Mucosa of gallbladder (tissue), 1 donor: Measurements from ENCODE around the gene ADPRM. TPM values are rescaled to one million over a fixed set of nuclear protein-coding genes. Genes with fewer than 3 reads are reported as not detected.
A peak's percentile ranks its signal among the peaks of the same experiment; 100 is the strongest.
"Not testable (repeated sequence)": the region's sequence is repeated elsewhere in the genome, so short reads cannot be mapped to it uniquely, and the experiment has no call there.

Experiments used
- DNase-seq: peaks from one replicate; pipeline ENCODE4 v3.0.0-alpha.2; 2020; ENCODE audit warnings: low spot score
- total RNA-seq: library from RNA; stranded (reverse); gene quantifications from one replicate; pipeline ENCODE4 v1.2.1, GENCODE V29; 2021
- donor health status: DM: no; HTN: no; CAD: no.

Gene ADPRM
- total RNA-seq, 1 donor from 2014 or later: 9.2 TPM

- no peak for DNase-seq
Measured at GRCh38 chr17:10699856-10700255, 2.5 kb downstream of the ADPRM start.

GRCh38 chr17:10702574-10702973 lies 5.2 kb downstream of the ADPRM start:
- DNase-seq: no peak

DNA sequence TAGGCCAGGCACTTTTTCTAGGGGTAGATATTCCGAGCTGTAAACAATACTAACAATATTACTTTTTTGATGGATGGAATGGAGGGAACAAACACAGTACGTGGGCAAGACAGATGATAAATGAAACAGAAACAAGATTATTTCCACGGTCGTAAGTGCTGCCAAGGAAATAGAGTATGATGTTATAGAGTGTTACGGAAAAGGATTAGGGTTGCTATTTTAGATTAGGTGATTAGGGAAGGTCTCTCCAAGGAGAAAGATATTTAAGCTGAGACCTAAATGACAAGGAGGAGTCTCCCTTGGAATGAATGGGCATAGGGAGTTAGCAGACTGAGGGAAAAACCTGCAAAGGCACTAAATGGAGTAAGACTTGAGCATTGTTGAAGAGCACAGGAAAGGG lies 8.3 kb downstream of the ADPRM start:
- no peak for DNase-seq

- no peak for DNase-seq
Measured at GRCh38 chr17:10713318-10713717, 15.9 kb downstream of the ADPRM start.

- DNase-seq: no peak
Measured at GRCh38 chr17:10716218-10716617, 18.8 kb downstream of the ADPRM start.

DNA sequence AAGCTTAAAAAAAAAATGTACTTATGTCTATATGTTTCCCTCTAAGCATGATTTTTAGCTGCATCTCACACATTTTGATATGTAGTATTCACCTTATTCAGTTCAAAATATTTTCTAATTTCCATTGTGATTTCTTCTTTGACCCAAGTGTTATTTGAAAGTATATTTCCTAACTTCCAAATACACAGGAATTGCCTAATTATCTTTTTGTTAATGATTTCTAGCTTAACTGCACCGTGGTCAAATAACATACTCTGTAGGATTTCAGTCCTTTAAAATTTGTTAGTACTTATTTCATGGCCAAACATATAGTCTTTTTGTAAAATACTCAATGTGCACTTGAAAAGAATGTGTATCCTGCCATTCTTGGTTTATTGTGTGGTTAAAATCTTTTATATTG lies 21.2 kb downstream of the ADPRM start:
- no peak for DNase-seq

GRCh38 chr17:10724546-10725195 lies 27.3 kb downstream of the ADPRM start:
- DNase-seq: peak; percentile 74

GRCh38 chr17:10725262-10725661 lies 27.9 kb downstream of the ADPRM start:
- DNase-seq: peak; percentile 40

GRCh38 chr17:10726196-10726595 lies 28.8 kb downstream of the ADPRM start:
- DNase-seq: no peak

DNA sequence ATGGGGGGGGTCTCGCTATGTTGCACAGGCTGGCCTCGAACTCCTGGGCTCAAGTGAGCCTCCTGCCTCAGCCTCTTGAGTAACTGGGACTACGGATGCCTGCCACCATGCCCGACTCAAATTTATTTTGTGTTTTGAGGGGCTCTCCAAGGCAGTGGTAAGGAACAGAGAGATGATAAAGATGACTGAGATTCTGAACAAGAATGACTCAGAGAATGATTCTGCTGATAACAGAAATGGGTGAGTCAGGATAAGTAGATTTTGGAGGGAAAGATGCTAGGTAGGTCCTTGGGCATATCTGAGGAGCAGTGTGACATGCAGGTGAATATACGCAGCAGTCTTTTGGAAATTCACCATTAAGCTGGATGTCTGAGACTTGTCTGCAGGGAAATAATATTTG lies 29.8 kb downstream of the ADPRM start:
- no peak for DNase-seq

GRCh38 chr17:10728331-10728892 lies 31.0 kb downstream of the ADPRM start:
- DNase-seq: no peak

GRCh38 chr17:10729334-10730193 lies 32.2 kb downstream of the ADPRM start, which contains the start of gene TMEM220:
TSS of gene TMEM220 (minus strand) at chr17:10730023. CDS start at chr17:10729851, 172 bp downstream.
- peak; percentile 71 for DNase-seq

DNA sequence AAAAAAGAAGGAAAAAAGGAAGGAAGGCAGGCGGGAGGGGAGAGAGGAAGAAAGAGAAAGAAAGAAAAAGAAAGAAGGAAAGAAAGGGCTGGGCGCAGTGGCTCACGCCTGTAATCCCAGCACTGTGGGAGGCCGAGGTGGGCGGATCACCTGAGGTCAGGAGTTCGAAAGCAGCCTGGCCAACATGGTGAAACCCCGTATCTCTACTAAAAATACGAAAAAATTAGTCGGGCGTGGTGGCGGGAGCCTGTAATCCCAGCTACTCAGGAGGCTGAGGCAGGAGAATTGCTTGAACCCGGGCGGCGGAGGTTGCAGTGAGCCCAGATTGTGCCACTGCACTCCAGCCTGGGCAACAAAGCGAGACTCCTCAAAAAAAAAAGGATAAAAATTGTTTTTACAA lies 32.9 kb downstream of the ADPRM start:
- DNase-seq: not testable (repeated sequence)

DNA sequence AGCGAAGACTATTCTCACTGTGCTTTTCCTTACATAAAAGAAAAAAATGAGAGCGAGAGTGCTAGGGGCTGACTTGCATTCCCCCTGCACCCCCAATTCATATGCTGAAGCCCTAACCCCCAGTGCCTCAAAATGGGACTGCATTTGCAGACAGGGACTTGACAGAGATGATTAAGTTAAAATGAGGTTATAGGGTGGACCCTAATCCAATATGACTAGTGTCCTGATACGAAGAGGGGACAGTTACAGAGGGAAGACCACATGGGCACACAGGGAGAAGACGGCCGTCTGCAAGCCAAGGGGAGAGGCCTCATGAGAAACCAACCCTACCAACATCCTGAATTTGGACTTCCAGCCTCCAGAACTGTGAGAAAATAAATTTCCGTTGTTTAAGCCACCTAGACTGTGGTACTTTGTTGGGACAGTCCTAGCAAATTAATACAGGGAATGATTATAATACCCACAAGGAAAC lies 34.0 kb downstream of the ADPRM start:
- DNase-seq: no peak

DNA sequence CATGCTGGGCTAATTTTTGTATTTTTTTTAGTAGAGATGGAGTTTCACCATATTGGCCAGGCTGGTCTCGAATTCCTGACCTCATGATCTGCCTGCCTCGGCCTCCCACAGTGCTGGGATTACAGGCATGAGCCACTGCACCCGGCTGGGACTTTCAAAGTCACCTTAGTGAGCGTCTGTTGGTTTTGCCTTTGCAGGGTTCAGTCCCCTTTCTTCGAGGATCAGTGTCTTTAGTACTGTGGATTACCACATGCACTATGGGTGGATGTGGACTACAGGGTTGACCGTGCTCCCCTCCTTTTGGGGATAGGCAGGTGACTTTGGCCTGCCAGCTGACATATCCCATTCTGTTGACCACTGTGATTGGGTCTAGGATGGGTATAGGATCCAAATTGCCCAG lies 34.7 kb downstream of the ADPRM start:
- not testable (repeated sequence) for DNase-seq

DNA sequence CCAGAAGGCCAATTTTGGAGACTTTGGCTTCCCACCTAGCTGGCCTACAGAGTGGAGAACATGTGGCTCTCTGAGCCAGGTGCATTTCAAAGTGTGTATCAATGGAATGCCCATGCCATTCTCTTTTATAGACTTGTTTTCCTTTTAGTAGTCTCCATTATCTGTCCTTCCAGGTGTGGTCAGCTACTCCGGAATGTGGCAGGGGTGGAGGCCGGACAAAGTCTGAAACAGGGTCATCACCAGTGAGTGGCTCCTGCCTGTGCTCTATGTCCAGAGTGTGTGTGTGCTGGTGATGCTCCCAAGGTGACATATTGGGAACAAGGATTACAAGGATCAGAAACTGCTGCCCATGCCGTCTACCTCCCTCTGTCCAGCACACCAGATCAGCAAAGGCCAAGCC lies 36.3 kb downstream of the ADPRM start:
- DNase-seq: no peak

DNA sequence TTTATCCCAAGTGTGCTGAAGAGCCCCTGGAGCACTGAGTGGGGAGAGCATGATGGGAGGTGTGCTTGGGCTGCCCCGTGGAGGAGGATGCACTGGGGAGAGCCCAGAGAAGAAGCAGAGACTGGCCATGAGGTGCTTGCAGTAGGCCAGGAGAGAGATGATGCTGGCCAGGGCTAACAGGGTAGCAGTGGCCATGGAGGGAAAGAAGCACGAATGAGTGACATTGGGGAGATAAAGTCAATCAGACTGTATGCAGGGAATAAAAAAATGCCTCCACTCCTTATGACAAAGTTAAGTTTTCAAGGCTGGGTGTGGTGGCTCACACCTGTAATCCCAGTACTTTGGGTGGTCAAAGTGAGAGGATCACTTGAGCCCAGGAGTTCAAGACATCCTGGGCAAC lies 37.9 kb downstream of the ADPRM start:
- no peak for DNase-seq

DNA sequence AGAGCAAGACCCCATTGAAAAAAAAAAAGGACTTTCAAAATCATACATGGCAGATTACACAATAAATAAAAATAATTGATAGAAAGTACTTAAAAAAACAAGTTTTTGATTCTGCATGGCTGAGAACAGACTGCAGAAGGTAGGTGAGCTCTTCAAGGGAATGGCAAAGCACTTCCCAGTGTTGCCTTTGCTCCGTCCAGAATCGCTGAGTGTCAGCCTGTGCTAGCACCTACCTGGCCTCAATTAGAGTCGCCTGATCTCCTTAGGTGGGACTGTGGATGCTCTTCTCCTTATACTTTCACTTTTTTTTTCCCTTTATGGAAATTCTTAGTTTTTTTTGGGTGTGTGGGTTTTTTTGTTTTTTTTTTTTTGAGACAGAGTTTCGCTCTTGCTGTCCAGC lies 38.4 kb downstream of the ADPRM start:
- DNase-seq: no peak

DNA sequence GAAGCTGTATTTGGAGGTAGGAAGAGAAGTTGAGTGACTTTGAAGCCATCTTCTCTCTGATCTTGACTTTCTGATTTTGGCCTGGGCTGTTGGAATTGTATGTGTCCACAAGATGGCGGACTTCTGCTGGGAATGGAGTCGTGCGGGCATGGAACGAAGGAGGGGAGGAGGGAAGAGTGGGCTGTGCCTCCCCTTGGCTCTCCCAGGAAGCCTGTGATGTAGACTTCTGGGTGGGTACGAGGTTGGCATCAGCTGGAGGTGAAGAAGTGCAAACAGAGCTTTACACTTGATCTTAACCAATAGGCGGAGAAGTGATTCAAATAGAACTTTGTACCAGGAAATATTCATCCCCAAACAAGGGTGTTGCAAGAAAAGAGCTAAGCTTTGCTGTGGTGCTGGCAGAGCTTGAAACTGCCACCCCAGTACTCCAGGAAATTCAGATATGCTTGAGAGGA lies 39.8 kb downstream of the ADPRM start:
- peak; percentile 91 for DNase-seq

DNA sequence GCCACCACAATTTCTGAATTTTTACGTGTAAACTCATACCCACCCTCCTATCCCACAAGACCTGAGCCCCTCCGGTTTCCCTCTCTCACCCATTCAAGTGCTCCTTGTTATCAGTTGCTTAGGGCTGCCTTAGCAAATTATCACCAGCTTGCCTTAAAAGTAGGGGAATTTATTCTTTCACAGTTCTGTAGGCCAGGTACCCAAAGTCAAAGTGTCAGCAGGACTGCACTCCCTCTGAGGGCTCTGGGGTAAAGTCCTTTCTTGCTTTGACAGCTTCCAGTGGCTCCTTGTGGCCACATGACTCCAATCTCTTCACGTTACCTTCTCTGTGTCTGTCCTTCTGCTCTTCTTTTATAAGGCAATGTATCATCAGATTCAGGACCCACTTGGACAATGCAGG lies 40.3 kb downstream of the ADPRM start:
- DNase-seq: no peak

- no peak for DNase-seq
Measured at GRCh38 chr17:10738521-10739258, 41.3 kb downstream of the ADPRM start.

DNA sequence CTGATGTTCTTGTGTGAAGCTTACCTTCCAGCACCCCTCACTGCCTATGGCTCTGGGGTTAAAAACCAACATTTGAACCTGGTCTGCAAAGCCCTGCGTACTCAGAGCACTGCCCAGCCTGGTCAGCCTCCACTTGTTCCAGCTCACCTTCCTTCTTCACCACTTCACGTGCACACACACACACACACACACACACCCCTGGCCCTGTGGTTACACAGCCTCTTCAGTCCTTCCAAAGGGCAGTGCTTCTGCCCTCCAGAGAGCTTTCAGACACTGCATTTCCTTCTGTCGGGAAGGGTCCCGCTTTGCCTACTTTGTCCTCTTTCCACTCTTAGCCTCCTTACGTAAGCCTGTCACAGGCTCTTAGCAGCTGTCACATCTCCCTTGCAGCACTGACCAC lies 42.0 kb downstream of the ADPRM start:
- DNase-seq: no peak
